GM21367 (cell line): ENCODE data around the gene PAX6.

Experiments used
- ATAC-seq: cut with Tn5 transposase; IDR thresholded peaks from one replicate; pipeline ENCODE4 v1.9.1; 2021; ENCODE audit not compliant: unreplicated experiment

The PAX6 gene

DNA sequence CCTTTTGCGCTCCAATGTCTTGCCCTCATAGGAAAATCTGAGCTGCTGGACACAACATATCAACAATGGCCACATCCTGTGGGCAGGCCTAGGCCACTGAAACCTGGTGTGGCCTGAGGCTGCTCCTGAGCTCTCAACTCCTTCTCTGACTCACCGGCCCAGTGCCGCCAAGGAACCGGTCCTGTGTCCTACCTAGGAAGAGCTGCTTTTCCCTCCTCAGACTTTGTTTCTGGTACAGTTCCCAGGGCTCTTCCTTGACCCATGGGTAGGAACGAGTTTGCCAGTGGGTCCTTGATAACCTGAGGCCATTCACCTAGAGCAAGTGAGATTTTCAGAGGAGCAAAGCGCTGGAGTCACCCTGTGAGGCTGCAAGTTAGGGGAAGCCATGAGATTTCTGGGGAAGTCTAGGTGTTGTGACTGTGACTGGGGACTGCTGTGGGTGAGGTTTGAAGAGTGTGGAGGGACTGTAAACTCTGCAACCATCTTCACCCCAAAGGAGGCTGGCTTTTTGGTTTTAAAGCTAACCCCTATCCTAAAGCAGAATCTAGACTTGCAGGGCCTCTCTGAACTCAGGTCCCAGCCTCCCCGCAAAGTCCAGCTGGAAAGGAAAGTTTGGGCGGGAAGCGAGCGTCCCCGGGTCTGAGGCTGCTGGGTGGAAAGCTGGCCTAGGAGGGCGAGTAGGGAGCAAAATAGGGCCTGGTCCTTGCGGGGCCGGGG is 12.0 kb upstream of the PAX6 start:
- no peak for ATAC-seq

DNA sequence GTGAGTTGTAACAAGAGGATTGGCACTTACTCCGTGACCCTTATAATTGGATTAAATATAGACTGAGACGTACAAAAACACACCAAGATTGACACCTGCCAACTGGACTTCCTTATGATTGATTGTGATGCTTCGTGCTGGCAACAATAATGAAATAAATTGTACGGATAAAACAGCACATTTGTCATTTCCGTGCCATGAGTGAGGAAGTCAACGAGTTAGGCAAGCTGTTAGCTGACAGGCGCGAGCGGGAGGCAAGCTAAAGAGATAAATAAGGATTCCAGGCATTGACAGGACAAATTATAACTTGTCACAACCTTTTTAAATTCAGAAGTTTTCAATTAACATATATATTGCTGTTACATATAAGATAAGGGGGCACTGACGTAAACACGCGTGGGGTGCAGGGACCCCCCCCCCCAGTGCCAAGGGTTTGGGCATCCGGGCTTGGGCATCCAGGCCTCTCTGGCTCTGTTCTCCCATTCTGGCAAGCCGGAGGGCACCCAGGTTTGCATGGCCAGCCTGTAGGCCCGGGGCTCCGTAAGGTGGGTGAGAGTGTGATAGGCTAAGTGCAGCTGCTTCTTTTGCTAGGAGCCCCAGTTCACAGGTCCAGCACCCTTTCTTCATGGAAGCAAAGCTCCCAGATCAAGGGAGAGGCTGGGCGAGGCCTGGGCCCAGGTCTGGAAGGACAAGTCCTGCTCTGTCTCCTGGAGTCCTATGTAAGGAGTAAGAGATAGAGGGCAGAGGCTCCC is 11.2 kb upstream of the PAX6 start:
- no peak for ATAC-seq

DNA sequence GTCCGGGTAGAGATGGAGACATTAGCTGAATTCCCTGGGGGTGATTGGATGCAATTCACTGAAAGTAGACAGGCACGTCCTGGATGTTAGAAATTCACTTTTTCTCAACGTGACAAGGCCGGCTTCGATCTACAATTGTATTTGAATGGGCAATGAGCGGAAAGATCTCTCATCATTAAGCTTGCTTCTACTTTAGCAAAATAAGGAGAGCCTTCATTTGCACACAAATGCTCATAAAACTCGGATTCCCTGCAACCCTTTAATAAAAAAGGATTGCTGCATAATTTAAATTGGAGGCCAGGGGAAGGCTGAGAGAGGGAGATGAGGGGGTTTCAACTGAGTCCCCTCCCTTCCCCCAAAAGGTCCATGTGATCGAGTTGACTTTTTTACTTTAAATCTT is 10.6 kb upstream of the PAX6 start:
- no peak for ATAC-seq

DNA sequence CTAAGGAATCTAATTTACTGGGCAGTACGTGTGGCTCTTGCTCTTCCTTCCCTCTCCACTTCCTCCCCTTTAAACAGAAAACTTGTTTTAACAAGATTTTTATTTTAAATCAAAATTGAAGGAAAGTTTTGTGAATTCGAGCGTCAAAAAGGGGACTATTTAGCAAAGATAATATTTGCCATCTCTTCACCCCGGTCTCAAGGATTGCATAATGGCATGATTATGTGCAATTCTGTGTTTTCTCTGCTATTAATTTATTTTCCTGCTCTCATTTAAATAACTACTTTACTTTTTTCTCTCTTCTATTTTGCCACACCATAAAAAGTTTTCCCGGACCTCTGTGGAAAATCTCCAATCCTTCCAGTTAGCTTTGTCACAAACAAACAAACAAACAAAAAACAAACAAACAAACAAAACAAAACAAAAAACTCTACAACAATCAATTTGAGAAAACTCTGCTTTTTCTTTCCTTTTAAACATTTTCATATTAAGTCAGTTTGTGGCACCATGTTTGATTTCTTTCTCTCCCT is 10.2 kb upstream of the PAX6 start:
- no peak for ATAC-seq

DNA sequence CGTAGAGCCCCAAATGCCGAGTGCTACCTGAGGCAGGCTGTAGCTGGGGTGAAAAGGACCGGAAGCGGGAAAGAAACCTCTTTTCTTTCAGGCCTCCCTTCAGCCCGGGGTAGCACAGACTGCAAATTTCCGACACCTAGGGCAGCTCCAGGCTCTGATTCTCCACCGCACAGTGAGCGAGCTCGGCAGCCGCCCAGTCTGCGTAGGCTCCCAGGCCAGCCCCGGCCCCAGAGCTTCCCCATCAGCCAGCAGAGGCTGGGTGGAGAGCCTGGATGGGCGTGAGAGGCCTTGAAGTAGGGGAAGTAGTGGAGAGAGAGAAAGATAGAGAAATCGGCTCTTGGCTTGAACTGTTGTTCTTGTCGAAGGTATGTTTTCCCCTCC is 9.3 kb upstream of the PAX6 start:
- ATAC-seq, result no peak

DNA sequence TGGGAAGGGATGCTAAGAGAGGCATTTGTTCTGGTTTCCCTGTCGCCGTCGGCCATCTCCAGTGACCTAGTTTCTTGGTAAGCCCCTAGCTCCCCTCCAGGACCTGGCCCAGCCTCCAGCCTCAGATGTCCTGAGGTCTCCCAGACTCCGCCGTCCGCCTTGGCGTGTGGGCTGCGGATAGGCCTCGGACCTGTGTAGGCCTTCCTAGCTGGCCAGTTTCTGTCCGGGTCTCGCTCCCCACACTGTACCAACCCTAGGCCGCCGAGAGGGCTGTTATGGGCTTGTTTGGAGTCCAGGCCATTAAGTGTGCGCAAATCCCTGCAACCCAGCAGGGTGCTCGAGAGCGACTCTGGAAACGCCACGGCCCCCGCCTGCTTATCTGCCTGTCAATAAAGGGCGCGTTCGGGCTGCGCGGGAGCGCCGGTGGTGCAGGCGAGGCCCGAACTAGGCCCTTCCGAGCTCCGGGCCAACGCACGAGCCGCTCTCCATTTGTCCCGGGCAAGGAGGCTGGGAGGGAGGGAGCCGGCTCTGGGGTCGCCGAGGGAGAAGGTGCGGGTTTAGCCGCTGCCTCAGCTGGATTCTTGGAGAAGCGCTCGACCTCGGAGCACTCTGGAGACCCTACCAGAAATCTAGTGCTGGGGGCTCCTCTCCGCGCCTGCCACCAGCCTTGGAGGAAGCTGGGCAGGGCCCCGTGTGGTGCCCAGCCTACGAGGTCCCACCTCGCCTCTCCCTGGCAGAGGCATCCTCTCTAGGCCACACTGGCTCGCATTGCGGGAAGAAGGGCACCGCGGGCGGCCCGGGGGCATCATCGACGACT is 8.7 kb upstream of the PAX6 start:
- no peak for ATAC-seq

DNA sequence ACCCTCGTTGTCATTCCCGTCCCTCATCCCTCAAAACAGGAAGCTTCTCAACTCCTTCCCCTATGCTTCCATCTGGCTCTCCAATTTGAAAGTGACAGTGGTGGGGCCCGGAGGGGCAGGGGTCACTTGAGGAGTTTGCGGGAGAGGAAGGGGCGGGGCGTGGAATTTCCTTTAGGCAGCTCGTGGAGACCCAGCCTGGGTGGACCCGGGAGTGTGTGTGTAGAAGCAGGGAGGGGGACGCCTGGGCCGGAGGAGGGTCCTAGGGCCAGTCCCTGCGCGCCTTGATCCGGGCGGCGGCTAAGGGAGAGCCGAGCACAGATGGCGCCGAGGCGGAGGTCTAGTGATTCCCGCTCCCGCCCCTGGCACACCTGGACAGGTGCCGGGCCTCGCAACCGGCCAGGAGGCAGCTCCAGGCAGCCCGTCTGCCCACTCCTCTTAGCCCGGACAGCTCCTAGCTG is 7.8 kb upstream of the PAX6 start:
- ATAC-seq, result no peak

DNA sequence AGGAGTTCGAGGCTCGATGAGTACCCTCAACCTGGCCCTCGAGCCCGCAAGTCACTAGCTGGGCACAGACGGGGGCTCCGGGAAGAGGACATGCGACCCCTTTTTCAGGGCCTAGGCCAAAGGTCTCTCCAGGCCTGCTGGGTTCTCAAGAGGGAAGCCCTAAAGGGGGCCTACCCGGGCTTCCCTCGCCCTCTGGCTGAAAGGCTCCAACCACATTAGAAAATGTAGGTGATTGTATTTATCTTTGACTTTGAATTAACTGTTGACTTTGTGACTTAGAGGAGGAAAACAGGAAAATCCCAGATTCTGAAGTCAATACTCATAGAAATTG is 7.3 kb upstream of the PAX6 start:
- ATAC-seq, result no peak

DNA sequence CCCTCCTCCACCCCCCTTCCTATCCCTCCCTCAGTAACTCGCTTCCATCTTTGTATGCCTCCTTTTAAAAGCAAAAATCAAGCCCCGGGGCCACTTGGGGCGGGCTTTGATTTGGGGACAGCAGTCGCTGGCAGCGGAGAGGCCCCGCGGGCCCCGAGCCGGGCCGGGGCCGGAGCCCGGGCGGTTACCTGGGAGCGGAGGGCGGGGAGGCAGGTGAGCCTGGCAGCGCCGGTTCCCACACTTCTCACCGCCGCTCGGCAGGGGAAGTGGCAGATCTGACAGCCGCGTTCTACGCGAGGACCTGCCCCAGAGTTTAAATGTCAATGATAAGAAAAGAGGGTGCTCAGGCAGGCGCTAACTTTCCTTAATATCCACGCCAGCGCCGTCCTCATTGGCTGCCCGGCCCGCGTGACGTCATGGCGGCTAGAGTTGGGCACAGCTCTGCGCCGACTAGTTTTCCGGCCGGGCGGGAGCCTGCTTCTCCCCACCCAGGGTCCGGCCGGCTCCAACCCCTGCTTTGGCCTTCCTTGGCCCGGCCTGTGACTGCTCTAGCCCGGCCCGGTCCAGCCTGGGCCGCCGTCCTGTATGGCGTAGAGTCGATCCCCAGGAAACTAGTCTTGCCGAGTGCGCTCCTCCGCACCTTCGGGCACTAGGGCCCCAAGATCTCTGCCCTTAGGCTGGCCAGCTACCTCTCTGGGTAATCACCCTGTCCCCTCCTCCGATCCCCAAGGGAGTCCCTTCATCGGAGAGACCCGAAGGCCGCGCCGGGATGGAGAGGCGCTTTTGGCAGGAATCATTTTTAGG is 6.7 kb upstream of the PAX6 start:
- no peak for ATAC-seq

DNA sequence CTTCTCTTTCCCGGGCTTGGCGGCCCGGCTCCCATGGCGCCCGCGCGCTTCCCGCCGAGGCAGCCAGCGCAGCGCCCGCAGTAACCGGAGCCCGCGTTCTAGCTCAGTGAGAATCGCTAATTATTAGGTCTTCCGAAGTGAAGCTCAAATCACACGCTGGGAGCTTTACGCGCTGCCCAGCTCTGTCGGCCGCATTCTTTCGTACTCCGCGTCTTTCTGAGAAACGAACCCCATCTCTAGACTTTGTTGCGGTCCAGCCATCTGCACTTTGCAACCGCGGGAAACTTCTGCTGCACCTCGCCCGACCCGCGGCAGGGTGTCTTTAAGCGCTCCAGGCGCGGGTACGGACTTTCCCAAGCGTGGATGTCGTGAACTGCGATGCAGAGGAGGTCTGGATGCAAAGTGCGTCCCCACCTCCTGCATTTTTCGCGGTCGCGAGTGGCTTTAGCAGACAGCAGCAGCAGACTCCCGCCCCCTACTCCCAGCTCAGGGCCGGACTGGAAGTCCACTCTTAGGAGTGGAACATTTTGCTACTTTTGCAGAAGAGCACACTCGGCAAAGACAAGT is 6.0 kb upstream of the PAX6 start:
- ATAC-seq, result no peak

DNA sequence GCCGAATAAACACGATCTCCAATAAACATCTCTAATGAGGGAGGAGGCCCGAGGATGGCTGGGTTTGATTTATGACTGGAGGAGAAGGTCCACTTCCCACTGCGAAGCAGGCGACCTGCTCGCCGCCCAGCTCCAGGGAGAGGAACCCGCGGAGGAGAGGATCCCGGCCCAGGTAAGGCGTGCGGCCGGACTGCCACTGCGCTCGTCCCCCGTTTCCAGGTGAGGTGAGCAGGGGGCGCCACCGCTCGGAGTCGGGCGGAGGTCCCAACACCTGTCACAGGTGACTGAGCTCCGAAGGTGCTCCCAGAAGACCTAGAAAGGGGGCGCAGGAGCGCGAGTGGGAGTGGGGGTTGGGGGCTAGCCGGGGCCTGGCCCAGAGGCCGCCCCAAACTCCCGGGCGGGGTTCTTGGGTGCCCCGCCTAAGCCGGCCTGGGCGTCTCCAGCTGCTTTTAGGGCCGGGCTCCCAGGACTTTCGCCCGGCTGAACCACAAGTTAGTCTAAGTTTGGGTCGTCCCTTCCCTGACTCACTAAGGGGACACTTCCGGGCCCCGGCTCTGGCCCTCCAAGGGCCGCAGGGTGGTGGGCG is 5.4 kb upstream of the PAX6 start:
- no peak for ATAC-seq

DNA sequence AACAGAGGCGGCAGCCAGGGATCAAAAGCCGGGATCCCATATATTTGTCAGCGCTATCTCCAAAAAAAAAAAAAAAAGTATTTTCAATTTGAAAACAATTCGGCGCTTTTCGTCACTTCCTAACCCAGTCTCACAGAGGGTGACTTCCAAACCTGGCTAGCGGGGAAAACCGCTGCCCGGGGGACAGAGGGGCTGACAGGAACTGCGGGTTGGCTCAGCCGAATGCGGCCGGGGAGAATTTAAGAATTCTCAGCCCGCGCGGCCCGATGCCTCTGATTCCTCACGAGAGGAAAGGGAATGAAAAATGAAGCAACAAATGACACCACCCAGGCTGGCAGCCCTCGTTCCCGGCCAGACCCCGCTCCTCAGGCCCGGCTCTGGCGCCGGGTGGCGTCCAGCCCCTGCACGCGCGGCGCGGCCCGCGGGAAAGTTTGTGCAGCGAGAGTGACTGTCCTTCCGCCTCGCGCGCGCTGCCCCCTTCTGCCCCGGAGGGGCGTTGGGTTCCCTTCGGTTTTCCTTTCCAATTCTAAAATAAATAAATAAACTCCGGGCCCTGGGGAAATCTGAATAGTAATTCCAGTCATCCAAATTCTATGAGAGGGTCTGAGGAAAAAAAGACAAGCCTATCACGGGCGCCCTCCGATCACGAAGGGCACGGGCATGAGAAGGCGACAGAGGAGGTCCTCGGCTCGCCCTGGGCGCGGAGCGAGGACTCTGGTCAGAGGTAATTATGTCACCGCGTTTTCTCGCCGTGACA is 4.8 kb upstream of the PAX6 start:
- no peak for ATAC-seq

DNA sequence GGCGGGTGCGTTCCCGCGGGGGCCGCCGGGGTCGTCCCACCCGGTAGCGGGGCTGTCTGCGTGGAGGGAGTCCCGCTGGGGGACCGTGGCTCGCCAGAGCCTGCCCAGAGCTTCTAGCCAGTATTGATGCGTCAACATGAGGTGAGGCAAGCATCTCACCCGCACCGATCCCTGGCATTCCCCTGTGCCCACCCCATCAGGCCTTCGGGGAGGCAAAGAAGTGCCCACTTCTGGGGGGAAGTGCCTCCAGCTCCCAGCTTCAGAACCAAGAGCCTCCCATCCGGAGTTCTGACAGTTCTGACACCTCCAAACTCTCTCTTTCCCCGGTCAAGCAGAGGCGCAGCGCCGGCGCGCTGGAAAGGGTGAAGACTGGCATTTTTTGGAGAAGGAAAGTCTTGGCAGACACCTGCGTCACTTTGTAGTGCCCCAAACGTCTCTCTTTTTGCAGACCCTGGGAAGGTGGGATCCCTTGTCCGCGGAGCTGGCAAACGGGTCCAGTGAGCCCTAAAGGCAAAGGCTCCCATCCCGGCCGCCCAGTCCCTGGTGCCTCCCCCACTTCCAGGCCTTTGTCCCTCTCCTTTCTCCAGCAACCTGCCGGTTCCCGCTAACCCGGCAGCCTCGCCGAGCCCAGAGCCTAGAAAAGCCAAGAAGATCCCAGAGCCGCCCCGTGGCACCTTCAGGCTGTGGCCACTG is 3.2 kb upstream of the PAX6 start:
- no peak for ATAC-seq

DNA sequence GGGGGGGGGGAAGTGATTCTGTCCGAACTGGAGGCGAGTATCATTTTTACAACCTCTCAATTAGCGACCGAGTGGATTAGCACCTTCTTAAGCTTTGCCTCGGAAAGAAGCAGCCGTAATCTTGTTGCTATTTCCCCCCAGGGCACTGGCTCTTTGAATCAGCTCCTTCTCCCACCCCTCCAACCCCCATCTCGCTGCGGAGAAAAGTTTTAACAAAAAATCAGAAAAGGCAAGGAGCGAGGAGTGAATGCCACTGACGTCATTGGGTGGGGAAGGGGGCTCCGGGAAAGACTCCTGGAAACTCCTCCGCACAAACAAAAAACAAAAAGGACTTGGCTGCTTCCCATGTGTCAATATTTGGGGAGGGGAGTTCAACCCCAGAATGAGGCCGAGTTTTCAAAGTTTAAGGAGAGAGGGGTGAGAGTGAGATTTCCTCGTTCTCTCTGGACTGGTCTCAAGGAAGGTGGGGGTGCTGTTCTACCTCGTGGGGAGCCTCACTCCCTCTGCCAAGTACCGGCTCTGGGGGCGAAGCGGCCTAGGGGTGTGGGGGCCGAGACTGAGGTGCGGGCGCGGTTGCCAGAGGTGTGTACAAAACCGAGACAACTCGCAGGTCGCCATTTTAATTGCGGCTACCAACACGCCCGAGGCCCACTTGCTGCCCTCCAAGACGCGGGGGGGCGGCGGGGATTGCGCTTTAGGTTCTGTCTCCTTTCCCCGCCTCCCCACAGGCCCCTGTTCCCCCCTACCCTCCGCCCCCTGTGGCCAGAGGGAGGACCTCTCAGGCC is 2.5 kb upstream of the PAX6 start:
- ATAC-seq, result no peak

DNA sequence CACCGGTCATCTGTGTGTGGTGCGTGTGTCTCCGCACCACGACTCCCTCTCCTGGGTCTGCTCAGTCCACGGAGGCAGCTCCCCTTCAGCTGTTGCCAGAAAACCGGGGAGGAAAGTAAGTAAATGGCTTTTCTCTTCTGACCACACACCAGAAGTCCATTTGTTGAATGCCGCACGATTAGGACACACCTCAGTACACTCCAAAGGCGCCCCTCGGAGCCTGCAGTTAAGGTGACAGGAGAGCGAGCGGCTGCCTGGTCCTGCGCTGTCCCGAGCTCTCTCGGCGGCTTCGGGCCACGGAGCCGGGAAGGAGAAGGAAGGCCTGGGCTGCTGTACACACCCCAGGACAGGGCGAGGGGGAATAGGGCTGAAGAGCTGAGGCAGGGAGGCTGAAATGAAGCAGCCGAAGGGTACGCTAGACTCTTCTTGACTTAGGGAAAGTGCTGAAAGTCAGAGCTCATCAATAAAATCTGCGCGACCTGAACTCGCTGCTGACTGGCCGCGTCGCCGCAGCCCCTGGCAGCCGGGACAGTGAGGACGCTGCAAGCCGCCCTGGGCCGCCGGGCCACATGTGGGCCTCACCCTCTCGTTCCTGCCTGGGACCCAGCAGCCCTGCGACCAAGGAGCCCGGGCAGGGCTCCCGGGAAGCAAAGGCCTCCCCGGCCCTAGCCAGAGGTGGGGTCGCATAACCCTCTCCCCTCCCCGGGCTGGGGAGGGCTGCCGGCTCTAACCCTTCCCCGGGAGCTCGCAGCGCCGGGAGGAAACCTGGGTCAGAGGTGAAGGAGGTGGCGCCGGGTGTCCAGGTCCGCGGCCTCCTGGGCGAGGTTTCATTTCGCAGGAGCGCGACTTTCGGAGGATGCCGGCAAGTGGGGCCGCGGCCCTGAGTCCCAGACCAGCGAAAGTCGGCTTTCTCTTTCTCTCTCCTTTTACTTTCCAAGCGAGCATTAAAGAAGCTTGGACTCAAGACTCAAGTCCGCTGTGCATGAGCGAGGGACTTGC is 1.6 kb upstream of the PAX6 start:
- ATAC-seq, result no peak

DNA sequence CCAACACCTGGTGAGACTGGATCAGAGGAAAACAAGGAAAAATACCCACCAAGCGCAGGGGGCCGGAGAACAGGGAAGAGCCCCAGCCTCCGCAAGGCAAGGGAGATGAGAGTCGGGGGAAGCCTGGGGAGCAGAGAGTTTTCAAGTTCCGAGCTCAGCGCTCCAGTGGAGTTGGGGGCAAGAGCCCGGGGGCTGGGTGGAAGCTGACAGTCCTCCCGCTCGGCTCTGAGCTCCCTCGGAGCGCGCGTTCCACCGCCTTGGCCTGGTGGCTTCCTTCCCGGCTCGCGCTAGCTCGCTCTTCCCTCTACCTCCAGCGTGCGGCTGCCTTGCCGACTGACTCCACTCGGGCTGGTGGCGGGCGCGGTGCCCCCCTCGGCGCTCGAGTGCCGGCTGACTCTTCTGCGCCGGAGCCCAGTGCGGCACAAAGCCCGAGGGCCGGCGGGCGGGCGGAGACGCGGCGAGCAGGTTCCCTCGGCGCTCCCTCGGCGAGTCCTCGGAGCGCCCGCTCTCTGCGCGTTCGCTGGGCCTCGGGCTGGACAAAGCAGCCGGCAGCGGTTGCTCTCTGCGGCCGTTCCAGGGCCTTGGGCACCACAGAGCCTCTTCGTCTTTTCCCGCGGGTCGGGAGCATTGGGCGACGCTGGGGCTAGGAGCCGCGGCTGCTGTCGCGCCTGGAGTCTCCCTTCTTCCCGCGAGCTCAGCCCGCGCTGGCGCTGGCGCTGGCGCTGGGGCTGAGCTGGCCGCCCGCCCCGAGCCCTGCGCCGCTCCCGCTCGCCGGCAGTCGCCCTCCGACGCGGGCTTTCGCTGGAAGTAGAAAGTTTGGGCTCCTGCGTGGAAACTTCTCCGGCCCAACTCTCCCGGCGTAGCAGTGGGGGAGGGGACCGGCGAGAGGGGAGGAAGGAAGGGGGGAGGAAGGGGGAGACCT is 1.0 kb downstream of the PAX6 start:
- ATAC-seq, result no peak
